MM.1S (cell line): ENCODE measurements around the gene TMEM163.

ENCODE experiments used
- DNase-seq: peaks from one replicate; pipeline ENCODE4 v3.0.0-alpha.2; 2015
- H2AFZ ChIP-seq: fragments of 300-600 bp; sonication (generic); 2 replicates; pipeline ENCODE4 v1.6.0; 2016; ENCODE audit warnings: antibody characterized with exemption, low read length
- H3F3A ChIP-seq: fragments of 300-600 bp; sonication (generic); 2 replicates; pipeline ENCODE4 v1.6.1; 2016; ENCODE audit warnings: mild to moderate bottlenecking, antibody characterized with exemption, low read length, moderate library complexity, mixed read lengths; ENCODE audit not compliant: insufficient read depth
- H3K27ac ChIP-seq: fragments of 300-600 bp; sonication (generic); 2 replicates; pipeline ENCODE4 v1.5.1; 2016; ENCODE audit warnings: mild to moderate bottlenecking, low read length
- H3K27me3 ChIP-seq: fragments of 300-600 bp; sonication (generic); replicated peaks from 2 replicates; pipeline ENCODE4 v1.6.0; 2016; ENCODE audit warnings: low read length; ENCODE audit not compliant: insufficient read depth
- H3K36me3 ChIP-seq: fragments of 300-600 bp; sonication (generic); replicated peaks from 2 replicates; pipeline ENCODE4 v1.6.1; 2016; ENCODE audit warnings: mild to moderate bottlenecking, low read length, mixed read lengths; ENCODE audit not compliant: insufficient read depth
- H3K4me1 ChIP-seq: fragments of 300-600 bp; sonication (generic); 2 replicates; pipeline ENCODE4 v1.6.1; 2016; ENCODE audit warnings: low read length, mixed read lengths
- H3K4me2 ChIP-seq: fragments of 300-600 bp; sonication (generic); 2 replicates; pipeline ENCODE4 v1.6.0; 2016; ENCODE audit warnings: low read depth, low read length
- H3K4me3 ChIP-seq: fragments of 300-600 bp; sonication (generic); 2 replicates; pipeline ENCODE4 v1.5.1; 2016; ENCODE audit warnings: low read length, mixed read lengths
- H3K79me2 ChIP-seq: fragments of 300-600 bp; sonication (generic); 2 replicates; pipeline ENCODE4 v1.6.1; 2016; ENCODE audit warnings: mixed run types, low read length, mixed read lengths
- H3K9ac ChIP-seq: fragments of 300-600 bp; sonication (generic); 2 replicates; pipeline ENCODE4 v1.6.1; 2016; ENCODE audit warnings: low read length, mixed read lengths
- H3K9me2 ChIP-seq: fragments of 300-600 bp; sonication (generic); replicated peaks from 2 replicates; pipeline ENCODE4 v1.6.1; 2016; ENCODE audit warnings: mild to moderate bottlenecking, low read length, mixed read lengths; ENCODE audit not compliant: insufficient read depth
- H3K9me3 ChIP-seq: fragments of 300-600 bp; sonication (generic); replicated peaks from 2 replicates; pipeline ENCODE4 v1.6.1; 2016; ENCODE audit warnings: mild to moderate bottlenecking, low read length, mixed read lengths; ENCODE audit not compliant: insufficient read depth
- H4K20me1 ChIP-seq: fragments of 300-600 bp; sonication (generic); 2 replicates; pipeline ENCODE4 v1.6.1; 2016; ENCODE audit warnings: mild to moderate bottlenecking, low read length, moderate library complexity, mixed read lengths; ENCODE audit not compliant: insufficient read depth
- CTCF ChIP-seq: fragments of 300-600 bp; sonication (generic); IDR thresholded peaks from 2 replicates; pipeline ENCODE4 v1.5.1; 2016; ENCODE audit warnings: antibody characterized with exemption, low read length, mixed read lengths
- EZH2 ChIP-seq: fragments of 300-600 bp; sonication (generic); optimal IDR thresholded peaks from 2 replicates; pipeline ENCODE3; 2017; ENCODE audit warnings: low read depth, mild to moderate bottlenecking, antibody characterized with exemption, low read length, mixed read lengths
- EZH2phosphoT487 ChIP-seq: fragments of 300-600 bp; sonication (generic); IDR thresholded peaks from 2 replicates; pipeline ENCODE4 v1.6.1; 2018; ENCODE audit warnings: antibody characterized with exemption, low read length

TMEM163 gene

GRCh38 chr2:134406311-134406710 is 312.5 kb downstream of the TMEM163 start:
- no peak for DNase-seq
- Histone ChIP-seq H3K27ac (peak overlapping the region; percentile 94), H3K27me3 (no peaks in the 10 kb centered on the region), H3K4me2 (peak overlapping the region; percentile 65), H3K4me1 (peaks cover 64% of the 10 kb centered on the region), H3K36me3 (no peaks in the 10 kb centered on the region), H3K9me2 (no peaks in the 10 kb centered on the region), H4K20me1 (no peaks in the 10 kb centered on the region), H2AFZ (no peak overlapping the region), H3F3A (peaks cover 62% of the 10 kb centered on the region), H3K9me3 (no peaks in the 10 kb centered on the region), H3K79me2 (peaks cover 30% of the 10 kb centered on the region), H3K4me3 (no peak overlapping the region), H3K9ac (peak overlapping the region; percentile 62; the same call in 1 of the 2 replicates)
- TF ChIP-seq EZH2phosphoT487 (no peak), CTCF (no peak), EZH2 (no peak)
